ENCODE results near the gene RELB. TPM values are rescaled to one million over a fixed set of nuclear protein-coding genes. Genes with fewer than 3 reads are reported as not detected.
"Not testable (repeated sequence)": the region's sequence is repeated elsewhere in the genome, so short reads cannot be mapped to it uniquely, and the experiment has no call there.

RELB gene
- total RNA-seq, 2 experiments from 2014 or later = 62.4 to 63.1 TPM

GRCh38 chr19:44968118-44968517, 33.1 kb upstream of the RELB start:
- H3K4me1 Mint-ChIP-seq (ENCODE audit: low read depth) = no peaks in the 10 kb centered on the region
- no peaks in the 10 kb centered on the region for H3K27me3 Mint-ChIP-seq
- no peaks in the 10 kb centered on the region for H3K9me3 Mint-ChIP-seq
- intact Hi-C loops (cut with micrococcal nuclease) = no loop called here
- H3K4me3 Mint-ChIP-seq = no peak overlapping the region
- CTCF ChIA-PET = interaction anchor here (1.0 kb wide), 1 partner anchor 20 kb away, joined by 3 read pairs; no protein-coding TSS in a partner anchor
- DNase-seq = no peak
- POLR2A ChIA-PET = no interaction called here
- H3K36me3 Mint-ChIP-seq = peaks cover 12% of the 10 kb centered on the region
- H3K27ac Mint-ChIP-seq = no peak overlapping the region

DNA sequence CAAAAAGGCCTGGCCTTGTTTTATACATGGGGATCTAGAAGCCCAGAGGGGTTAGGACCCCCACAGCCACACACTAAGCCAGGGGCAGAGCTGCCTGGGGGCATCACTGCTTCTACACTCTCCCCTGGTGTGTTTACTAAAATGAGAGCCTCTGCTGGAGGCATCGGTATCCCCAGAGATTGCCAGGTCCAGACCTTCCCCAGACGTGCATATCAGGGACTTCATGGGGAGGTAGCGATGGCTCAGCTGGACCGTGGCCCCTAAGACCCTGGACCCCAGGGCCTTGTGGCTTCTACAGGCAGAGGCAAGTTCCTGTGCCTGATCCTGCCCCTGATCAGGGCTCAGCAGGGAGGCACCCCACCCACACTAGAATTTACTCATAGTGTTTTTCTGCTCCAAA, 32.6 kb upstream of the RELB start:
- Mint-ChIP-seq H3K4me1 (ENCODE audit: low read depth) (no peaks in the 10 kb centered on the region), H3K27me3 (no peaks in the 10 kb centered on the region), H3K36me3 (peaks cover 16% of the 10 kb centered on the region), H3K9me3 (no peaks in the 10 kb centered on the region), H3K27ac (no peak overlapping the region), H3K4me3 (no peak overlapping the region)
- ChIA-PET POLR2A (no interaction called here), CTCF (no interaction called here)
- DNase-seq = no peak
- intact Hi-C loops (cut with micrococcal nuclease) = no loop called here

GRCh38 chr19:44969437-44969836, 31.8 kb upstream of the RELB start:
- Mint-ChIP-seq H3K4me3 (no peak overlapping the region), H3K9me3 (no peaks in the 10 kb centered on the region), H3K36me3 (peaks cover 18% of the 10 kb centered on the region), H3K4me1 (ENCODE audit: low read depth) (no peaks in the 10 kb centered on the region), H3K27ac (no peak overlapping the region), H3K27me3 (no peaks in the 10 kb centered on the region)
- ChIA-PET CTCF (no interaction called here), POLR2A (no interaction called here)
- no peak for DNase-seq
- intact Hi-C loops (cut with micrococcal nuclease) = no loop called here

- DNase-seq; H3K4me3 Mint-ChIP-seq; H3K27me3 Mint-ChIP-seq; H3K9me3 Mint-ChIP-seq; H3K4me1 Mint-ChIP-seq (ENCODE audit: low read depth); intact Hi-C loops (cut with micrococcal nuclease); CTCF ChIA-PET; H3K27ac Mint-ChIP-seq: not testable (repeated sequence)
- H3K36me3 Mint-ChIP-seq = peaks cover 15% of the 10 kb centered on the region
- POLR2A ChIA-PET = interaction anchor here (1.0 kb wide), 1 partner anchor 17 kb away, joined by 3 read pairs; the partner anchor contains the start of gene CLPTM1
Observed at GRCh38 chr19:44971451-44971850, 29.8 kb upstream of the RELB start.

- intact Hi-C loops (cut with micrococcal nuclease) = no loop called here
- peaks cover 22% of the 10 kb centered on the region for H3K36me3 Mint-ChIP-seq
- H3K9me3 Mint-ChIP-seq = no peaks in the 10 kb centered on the region
- POLR2A ChIA-PET = no interaction called here
- no peak overlapping the region for H3K27ac Mint-ChIP-seq
- no peaks in the 10 kb centered on the region for H3K27me3 Mint-ChIP-seq
- H3K4me3 Mint-ChIP-seq = no peak overlapping the region
- DNase-seq = no peak
- CTCF ChIA-PET = no interaction called here
- no peaks in the 10 kb centered on the region for H3K4me1 Mint-ChIP-seq (ENCODE audit: low read depth)
Observed at GRCh38 chr19:44972802-44973201, 28.5 kb upstream of the RELB start.

DNA sequence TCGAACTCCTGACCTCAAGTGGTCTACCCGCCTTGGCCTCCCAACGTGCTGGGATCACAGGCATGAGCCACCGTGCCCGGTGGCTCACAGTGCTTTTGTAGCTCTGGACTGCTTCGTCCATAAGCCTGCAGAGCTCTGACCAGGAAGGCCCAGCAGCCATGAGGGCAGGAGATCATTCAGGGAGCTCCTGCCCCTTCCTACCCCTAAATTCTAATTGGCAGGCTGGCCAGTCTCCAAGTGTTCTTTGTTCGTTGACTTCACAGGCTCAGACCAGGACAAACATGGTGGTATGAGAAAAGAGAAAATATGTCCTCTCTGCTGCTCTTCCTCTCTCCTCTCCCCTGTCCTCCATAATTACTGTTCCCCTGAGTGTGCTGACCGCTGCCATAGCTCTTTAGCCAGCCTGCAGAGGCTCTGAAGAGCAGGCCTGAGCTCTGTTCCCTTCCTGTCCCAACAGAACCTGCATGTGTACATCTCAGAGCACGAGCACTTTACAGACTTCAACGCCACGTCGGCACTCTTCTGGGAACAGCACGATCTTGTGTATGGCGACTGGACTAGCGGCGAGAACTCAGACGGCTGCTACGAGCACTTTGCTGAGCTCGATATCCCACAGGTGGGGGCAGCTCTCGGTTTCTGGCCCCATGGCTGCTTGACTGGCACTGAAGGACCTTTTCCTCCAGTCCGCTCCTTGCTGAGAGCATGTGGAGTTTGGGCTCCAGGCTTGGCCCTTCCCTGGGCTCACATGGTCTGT, 27.1 kb upstream of the RELB start:
- no peaks in the 10 kb centered on the region for H3K4me1 Mint-ChIP-seq (ENCODE audit: low read depth)
- CTCF ChIA-PET = interaction anchor here (0.6 to 1.5 kb wide), 2 partner anchors 14 to 403 kb away, joined by 3 to 5 read pairs; no protein-coding TSS in a partner anchor
- no peaks in the 10 kb centered on the region for H3K9me3 Mint-ChIP-seq
- no peak for DNase-seq
- H3K4me3 Mint-ChIP-seq = no peak overlapping the region
- intact Hi-C loops (cut with micrococcal nuclease) = no loop called here
- no peaks in the 10 kb centered on the region for H3K27me3 Mint-ChIP-seq
- POLR2A ChIA-PET = no interaction called here
- H3K27ac Mint-ChIP-seq = no peak overlapping the region
- peaks cover 21% of the 10 kb centered on the region for H3K36me3 Mint-ChIP-seq

DNA sequence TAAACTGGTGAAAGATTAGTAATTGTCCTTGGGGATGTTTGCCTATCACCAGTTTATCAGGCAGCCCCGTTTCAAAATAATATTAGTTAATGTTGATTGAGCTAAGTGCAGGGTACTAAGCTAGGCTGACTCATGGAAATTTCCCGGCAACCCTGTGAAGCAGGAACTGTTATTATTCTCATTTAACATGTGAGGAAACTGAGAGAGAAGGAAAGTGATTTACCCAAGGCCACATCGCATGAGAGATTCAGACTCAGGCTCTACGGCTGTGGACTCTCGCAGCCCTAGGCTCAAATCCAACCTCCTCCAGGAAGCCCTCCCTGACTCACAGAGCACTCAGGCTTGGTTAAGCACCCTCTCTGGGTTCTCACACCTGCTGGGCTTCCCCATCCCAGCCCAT, 26.4 kb upstream of the RELB start:
- no peak for DNase-seq
- Mint-ChIP-seq H3K27me3 (no peaks in the 10 kb centered on the region), H3K36me3 (peaks cover 24% of the 10 kb centered on the region)

GRCh38 chr19:44975444-44975843, 25.8 kb upstream of the RELB start:
- Mint-ChIP-seq H3K27ac (no peak overlapping the region), H3K4me3 (no peak overlapping the region), H3K9me3 (no peaks in the 10 kb centered on the region), H3K36me3 (peaks cover 26% of the 10 kb centered on the region), H3K27me3 (no peaks in the 10 kb centered on the region), H3K4me1 (ENCODE audit: low read depth) (no peaks in the 10 kb centered on the region)
- ChIA-PET CTCF (interaction anchor here (0.7 to 1.5 kb wide), 2 partner anchors 13 kb away, joined by 3 to 5 read pairs; no protein-coding TSS in a partner anchor), POLR2A (no interaction called here)
- no peak for DNase-seq
- intact Hi-C loops (cut with micrococcal nuclease) = no loop called here

More for the DNA sequence above, 26.4 kb upstream of the RELB start:
- no peaks in the 10 kb centered on the region for H3K4me1 Mint-ChIP-seq (ENCODE audit: low read depth)
- CTCF ChIA-PET = interaction anchor here (1.5 kb wide), 1 partner anchor 14 kb away, joined by 5 read pairs; no protein-coding TSS in a partner anchor
- no peak overlapping the region for H3K4me3 Mint-ChIP-seq
- intact Hi-C loops (cut with micrococcal nuclease) = no loop called here
- no peaks in the 10 kb centered on the region for H3K9me3 Mint-ChIP-seq
- H3K27ac Mint-ChIP-seq = no peak overlapping the region
- POLR2A ChIA-PET = no interaction called here

DNA sequence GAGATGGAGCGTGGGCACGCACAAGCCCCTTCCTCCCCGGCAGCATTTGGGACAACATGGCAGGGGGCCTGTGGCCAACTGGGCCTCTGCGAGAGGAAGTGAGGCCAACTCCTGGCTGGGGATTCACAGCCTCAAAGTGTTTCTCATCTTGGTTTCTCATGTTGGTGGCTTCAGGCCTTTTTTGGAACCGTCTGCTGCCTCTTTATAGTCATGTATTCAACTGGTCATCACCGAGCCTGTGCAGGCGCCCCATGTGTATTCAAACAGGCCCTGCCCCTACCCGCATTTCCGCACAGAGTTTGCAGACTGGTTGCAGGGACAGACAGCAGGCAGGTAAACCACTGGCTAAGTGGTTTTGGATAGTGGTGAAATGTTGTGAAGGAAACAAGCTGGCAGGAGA, 17.3 kb upstream of the RELB start:
- no peaks in the 10 kb centered on the region for H3K4me1 Mint-ChIP-seq (ENCODE audit: low read depth)
- H3K36me3 Mint-ChIP-seq = peaks cover 16% of the 10 kb centered on the region
- POLR2A ChIA-PET = no interaction called here
- CTCF ChIA-PET = no interaction called here
- DNase-seq = no peak
- no peak overlapping the region for H3K4me3 Mint-ChIP-seq
- H3K27me3 Mint-ChIP-seq = no peaks in the 10 kb centered on the region
- H3K27ac Mint-ChIP-seq = no peak overlapping the region
- H3K9me3 Mint-ChIP-seq = no peaks in the 10 kb centered on the region
- intact Hi-C loops (cut with micrococcal nuclease) = no loop called here

- Mint-ChIP-seq H3K4me3 (no peak overlapping the region), H3K36me3 (peaks cover 12% of the 10 kb centered on the region), H3K4me1 (ENCODE audit: low read depth) (no peaks in the 10 kb centered on the region), H3K27ac (no peak overlapping the region), H3K9me3 (no peaks in the 10 kb centered on the region), H3K27me3 (no peaks in the 10 kb centered on the region)
- no peak for DNase-seq
- ChIA-PET POLR2A (no interaction called here), CTCF (no interaction called here)
- intact Hi-C loops (cut with micrococcal nuclease) = no loop called here
Observed at GRCh38 chr19:44985445-44985844, 15.8 kb upstream of the RELB start.

- no peak for DNase-seq
- Mint-ChIP-seq H3K9me3 (no peaks in the 10 kb centered on the region), H3K27ac (no peak overlapping the region), H3K27me3 (no peaks in the 10 kb centered on the region), H3K4me3 (no peak overlapping the region), H3K36me3 (peaks cover 12% of the 10 kb centered on the region), H3K4me1 (ENCODE audit: low read depth) (no peaks in the 10 kb centered on the region)
- POLR2A ChIA-PET = no interaction called here
- CTCF ChIA-PET = interaction anchor here (0.9 kb wide), 1 partner anchor 73 kb away, joined by 5 read pairs; no protein-coding TSS in a partner anchor
- intact Hi-C loops (cut with micrococcal nuclease) = no loop called here
Observed at GRCh38 chr19:44986389-44986788, 14.9 kb upstream of the RELB start.

DNA sequence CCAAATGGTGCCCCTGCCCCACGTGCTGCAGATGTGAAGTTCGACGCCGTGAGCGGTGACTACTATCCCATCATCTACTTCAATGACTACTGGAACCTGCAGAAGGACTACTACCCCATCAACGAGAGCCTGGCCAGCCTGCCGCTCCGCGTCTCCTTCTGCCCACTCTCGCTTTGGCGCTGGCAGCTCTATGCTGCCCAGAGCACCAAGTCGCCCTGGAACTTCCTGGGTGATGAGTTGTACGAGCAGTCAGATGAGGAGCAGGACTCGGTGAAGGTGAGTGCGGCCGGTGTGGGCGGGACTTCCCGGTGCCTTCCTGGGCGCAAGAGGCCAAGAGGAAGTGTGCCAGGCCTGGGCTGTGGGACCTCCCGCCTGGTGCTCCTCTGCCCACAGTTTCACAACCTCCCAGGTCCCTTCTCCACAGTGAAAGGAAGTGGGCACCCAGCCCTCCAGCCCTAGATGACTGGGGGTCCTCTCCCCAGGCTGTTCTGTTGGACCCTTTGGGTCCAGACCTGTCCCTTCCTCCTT, 14.1 kb upstream of the RELB start:
- POLR2A ChIA-PET = no interaction called here
- intact Hi-C loops (cut with micrococcal nuclease) = no loop called here
- H3K9me3 Mint-ChIP-seq = no peaks in the 10 kb centered on the region
- H3K27me3 Mint-ChIP-seq = no peaks in the 10 kb centered on the region
- no peak for DNase-seq
- CTCF ChIA-PET = interaction anchor here (4.6 kb wide), 1 partner anchor 72 kb away, joined by 48 read pairs; no protein-coding TSS in a partner anchor
- H3K4me3 Mint-ChIP-seq = no peak overlapping the region
- peaks cover 12% of the 10 kb centered on the region for H3K36me3 Mint-ChIP-seq
- no peaks in the 10 kb centered on the region for H3K4me1 Mint-ChIP-seq (ENCODE audit: low read depth)
- H3K27ac Mint-ChIP-seq = no peak overlapping the region

- Mint-ChIP-seq H3K36me3 (peaks cover 12% of the 10 kb centered on the region), H3K4me3 (no peak overlapping the region), H3K9me3 (no peaks in the 10 kb centered on the region), H3K4me1 (ENCODE audit: low read depth) (no peaks in the 10 kb centered on the region), H3K27me3 (no peaks in the 10 kb centered on the region), H3K27ac (no peak overlapping the region)
- ChIA-PET POLR2A (interaction anchor here (1.4 kb wide), 1 partner anchor 14 kb away, joined by 3 read pairs; no protein-coding TSS in a partner anchor), CTCF (interaction anchor here (0.8 to 4.6 kb wide), 11 partner anchors 9 to 92 kb away, joined by 3 to 48 read pairs (median 3); partner anchors contain the start of gene CLASRP)
- DNase-seq = no peak
- intact Hi-C loops (cut with micrococcal nuclease) = no loop called here
Observed at GRCh38 chr19:44988273-44988672, 13.0 kb upstream of the RELB start.
